ENCODE data around the gene PPWD1. TPM values are rescaled to one million over a fixed set of nuclear protein-coding genes. Genes with fewer than 3 reads are reported as not detected.
"Not testable (repeated sequence)": the region's sequence is repeated elsewhere in the genome, so short reads cannot be mapped to it uniquely, and the experiment has no call there.

PPWD1 gene
- total and polyA plus RNA-seq, 8 donors = 29.4 to 127 (median 113) TPM

- Histone ChIP-seq H3K4me3 (no peak overlapping the region), H3K36me3 (peaks cover 0 to 79% of the 10 kb centered on the region in 2 donors), H3K27me3 (no peaks in the 10 kb centered on the region), H3K9me3 (no peaks in the 10 kb centered on the region), H3K4me1 (no peaks in the 10 kb centered on the region), H3K27ac (peak overlapping the region in 1 of 2 donors; percentile 29)
- TF ChIP-seq CTCF (IDR thresholded peaks at IDR 0.05) = no peak
- peak; percentile 71 for ATAC-seq
- intact Hi-C loops (cut with DNase I) = no loop called here
- peak in 2 of 4 donors; percentile 3 to 48 for DNase-seq
Measured at GRCh38 chr5:65612298-65612907, 49.3 kb downstream of the PPWD1 start.

- intact Hi-C loops (cut with DNase I) = no loop called here
- H3K27ac ChIP-seq = no peak overlapping the region
- DNase-seq (no peak), ATAC-seq (no peak)
- H3K4me1 ChIP-seq = peaks cover 11 to 23% of the 10 kb centered on the region in 2 donors
- TF ChIP-seq CTCF (IDR thresholded peaks at IDR 0.05) = no peak
- no peaks in the 10 kb centered on the region for H3K9me3 ChIP-seq
- H3K4me3 ChIP-seq = no peak overlapping the region
- H3K36me3 ChIP-seq = peaks cover 0 to 12% of the 10 kb centered on the region in 2 donors
- H3K27me3 ChIP-seq = no peaks in the 10 kb centered on the region
Measured at GRCh38 chr5:65620021-65620420, 56.9 kb downstream of the PPWD1 start.

- H3K36me3 ChIP-seq; intact Hi-C loops (cut with DNase I); H3K9me3 ChIP-seq; H3K4me3 ChIP-seq; ATAC-seq; H3K27me3 ChIP-seq; DNase-seq; H3K27ac ChIP-seq: not testable (repeated sequence)
- peaks cover 18 to 41% of the 10 kb centered on the region in 2 donors for H3K4me1 ChIP-seq
Measured at GRCh38 chr5:65621961-65622360, 58.9 kb downstream of the PPWD1 start.

- no peak for ATAC-seq
- no peak for TF ChIP-seq CTCF (IDR thresholded peaks at IDR 0.05)
- intact Hi-C loops (cut with DNase I) = no loop called here
- Histone ChIP-seq H3K36me3 (peaks cover 0 to 1% of the 10 kb centered on the region in 2 donors), H3K27me3 (no peaks in the 10 kb centered on the region), H3K9me3 (no peaks in the 10 kb centered on the region), H3K4me1 (peaks cover 18 to 46% of the 10 kb centered on the region in 2 donors), H3K4me3 (peak overlapping the region; percentile 82 to 93), H3K27ac (peak overlapping the region; percentile 87 to 90)
- DNase-seq = peak in 1 of 4 donors; percentile 1
Measured at GRCh38 chr5:65623482-65623881, 60.4 kb downstream of the PPWD1 start.

GRCh38 chr5:65624025-65624570 is 61.0 kb downstream of the PPWD1 start, which contains the start of gene TRIM23:
TSS of gene TRIM23 (minus strand) at chr5:65624333. CDS start at chr5:65624274, 59 bp downstream.
- H3K27me3 ChIP-seq = no peaks in the 10 kb centered on the region

More at GRCh38 chr5:65624025-65624570, 61.0 kb downstream of the PPWD1 start, which contains the start of gene TRIM23:
- peaks cover 18 to 46% of the 10 kb centered on the region in 2 donors for H3K4me1 ChIP-seq
- H3K27ac ChIP-seq = peak within 1 kb of the TSS; percentile 87 to 90
- intact Hi-C loops (cut with DNase I) = no loop called here
- no peak for TF ChIP-seq CTCF (IDR thresholded peaks at IDR 0.05)
- H3K9me3 ChIP-seq = no peaks in the 10 kb centered on the region
- peak within 1 kb of the TSS; percentile 82 to 93 for H3K4me3 ChIP-seq
- ATAC-seq (peak; percentile 98), DNase-seq (peak; percentile 93 to 97 (median 94))
- peaks cover 0 to 6% of the 10 kb centered on the region in 2 donors for H3K36me3 ChIP-seq

All from left lung (tissue), 10 donors.